Measurements from ENCODE around the gene FBN2. TPM values are rescaled to one million over a fixed set of nuclear protein-coding genes. Genes with fewer than 3 reads are reported as not detected.
A peak's percentile ranks its signal among the peaks of the same experiment; 100 is the strongest.

The FBN2 gene
- total RNA-seq, 1 donor from 2014 or later: 0.49 TPM

DNA sequence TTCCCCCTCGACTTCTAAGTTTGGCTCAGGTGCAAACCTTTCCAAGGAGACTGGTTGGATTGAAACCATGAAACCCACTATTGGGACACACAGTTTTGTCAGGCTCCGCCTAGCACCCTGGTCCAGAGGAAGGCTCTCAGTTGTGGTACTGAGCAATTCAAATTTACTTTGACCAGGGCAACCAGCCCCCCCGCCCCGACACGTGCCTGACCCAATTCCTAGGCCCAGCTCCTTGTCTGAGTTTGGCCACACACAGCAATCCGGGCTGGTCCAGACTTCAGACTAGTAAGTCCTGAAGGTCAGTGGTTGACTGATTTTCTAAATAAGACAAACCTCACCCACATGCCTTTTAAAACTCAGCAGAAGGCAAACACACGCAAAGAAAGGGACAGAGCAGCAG, 321.8 kb downstream of the FBN2 start:
- Histone ChIP-seq H3K9me3 (no peaks in the 10 kb centered on the region), H3K36me3 (no peaks in the 10 kb centered on the region), H3K4me1 (no peaks in the 10 kb centered on the region), H3K27ac (no peak overlapping the region), H3K4me3 (no peak overlapping the region), H3K27me3 (no peaks in the 10 kb centered on the region)
- intact Hi-C loops (cut with DNase I): loop anchor here (10.0 kb wide), 1 partner anchor 289 kb away; no protein-coding TSS in a partner anchor
- no peak for TF ChIP-seq POLR2A (IDR thresholded peaks at IDR 0.05)
- no peak for TF ChIP-seq POLR2AphosphoS5 (IDR thresholded peaks at IDR 0.05; ENCODE audit: insufficient read depth in 1 of 2, low read depth in 1 of 2)
- TF ChIP-seq, protein P1, sequence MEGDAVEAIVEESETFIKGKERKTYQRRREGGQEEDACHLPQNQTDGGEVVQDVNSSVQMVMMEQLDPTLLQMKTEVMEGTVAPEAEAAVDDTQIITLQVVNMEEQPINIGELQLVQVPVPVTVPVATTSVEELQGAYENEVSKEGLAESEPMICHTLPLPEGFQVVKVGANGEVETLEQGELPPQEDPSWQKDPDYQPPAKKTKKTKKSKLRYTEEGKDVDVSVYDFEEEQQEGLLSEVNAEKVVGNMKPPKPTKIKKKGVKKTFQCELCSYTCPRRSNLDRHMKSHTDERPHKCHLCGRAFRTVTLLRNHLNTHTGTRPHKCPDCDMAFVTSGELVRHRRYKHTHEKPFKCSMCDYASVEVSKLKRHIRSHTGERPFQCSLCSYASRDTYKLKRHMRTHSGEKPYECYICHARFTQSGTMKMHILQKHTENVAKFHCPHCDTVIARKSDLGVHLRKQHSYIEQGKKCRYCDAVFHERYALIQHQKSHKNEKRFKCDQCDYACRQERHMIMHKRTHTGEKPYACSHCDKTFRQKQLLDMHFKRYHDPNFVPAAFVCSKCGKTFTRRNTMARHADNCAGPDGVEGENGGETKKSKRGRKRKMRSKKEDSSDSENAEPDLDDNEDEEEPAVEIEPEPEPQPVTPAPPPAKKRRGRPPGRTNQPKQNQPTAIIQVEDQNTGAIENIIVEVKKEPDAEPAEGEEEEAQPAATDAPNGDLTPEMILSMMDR (IDR thresholded peaks at IDR 0.05): no peak
- DNase-seq (ENCODE audit: extremely low spot score in 2 of 2): no peak

DNA sequence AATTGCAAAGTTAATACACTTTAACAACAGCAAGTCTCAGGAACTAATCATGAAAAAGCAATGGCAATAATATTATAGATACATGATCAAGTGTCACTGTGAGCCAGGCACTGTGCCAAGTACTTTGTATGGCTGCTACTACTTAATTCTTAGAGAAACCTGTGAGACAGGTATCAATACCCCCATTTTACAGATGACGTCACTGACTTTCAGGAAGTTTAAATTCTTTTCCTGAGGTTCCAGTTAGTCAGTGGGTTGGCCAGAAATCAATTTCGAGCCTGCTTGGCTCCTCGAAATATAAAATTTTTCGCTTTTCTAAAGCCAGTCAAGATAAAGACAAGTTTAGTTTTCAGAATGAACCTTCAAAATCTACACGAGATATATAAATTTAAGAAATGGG, 324.2 kb downstream of the FBN2 start:
- DNase-seq (ENCODE audit: extremely low spot score in 2 of 2): no peak
- H3K4me1 ChIP-seq: no peaks in the 10 kb centered on the region
- intact Hi-C loops (cut with DNase I): loop anchor here (10.0 kb wide), 1 partner anchor 291 kb away; no protein-coding TSS in a partner anchor
- TF ChIP-seq, protein P1 (IDR thresholded peaks at IDR 0.05): no peak
- TF ChIP-seq POLR2AphosphoS5 (IDR thresholded peaks at IDR 0.05; ENCODE audit: insufficient read depth in 1 of 2, low read depth in 1 of 2): no peak
- no peak for TF ChIP-seq POLR2A (IDR thresholded peaks at IDR 0.05)
- no peak overlapping the region for H3K27ac ChIP-seq
- H3K27me3 ChIP-seq: no peaks in the 10 kb centered on the region
- no peaks in the 10 kb centered on the region for H3K9me3 ChIP-seq
- no peaks in the 10 kb centered on the region for H3K36me3 ChIP-seq
- no peak overlapping the region for H3K4me3 ChIP-seq

DNA sequence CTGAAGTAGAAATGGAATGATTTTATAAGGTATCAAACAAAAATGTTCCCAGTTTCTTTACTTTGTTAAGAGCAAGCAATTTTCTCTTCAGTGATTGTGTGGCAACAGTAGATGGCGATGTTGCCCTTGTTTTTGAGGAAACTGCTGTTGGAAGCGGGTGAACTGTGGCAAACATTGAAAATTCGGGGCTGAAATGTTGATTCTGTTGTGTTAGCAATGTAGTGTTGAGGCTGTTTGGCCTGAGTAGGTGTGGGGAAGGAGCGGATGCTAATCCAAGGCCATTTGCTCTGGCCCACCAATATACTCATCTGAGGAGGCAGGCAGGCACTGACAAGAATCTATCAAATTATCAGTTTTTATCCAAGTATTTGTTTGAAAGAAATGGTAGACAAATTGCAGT, 324.7 kb downstream of the FBN2 start:
- DNase-seq (ENCODE audit: extremely low spot score in 2 of 2): no peak
- H3K36me3 ChIP-seq: no peaks in the 10 kb centered on the region

DNA sequence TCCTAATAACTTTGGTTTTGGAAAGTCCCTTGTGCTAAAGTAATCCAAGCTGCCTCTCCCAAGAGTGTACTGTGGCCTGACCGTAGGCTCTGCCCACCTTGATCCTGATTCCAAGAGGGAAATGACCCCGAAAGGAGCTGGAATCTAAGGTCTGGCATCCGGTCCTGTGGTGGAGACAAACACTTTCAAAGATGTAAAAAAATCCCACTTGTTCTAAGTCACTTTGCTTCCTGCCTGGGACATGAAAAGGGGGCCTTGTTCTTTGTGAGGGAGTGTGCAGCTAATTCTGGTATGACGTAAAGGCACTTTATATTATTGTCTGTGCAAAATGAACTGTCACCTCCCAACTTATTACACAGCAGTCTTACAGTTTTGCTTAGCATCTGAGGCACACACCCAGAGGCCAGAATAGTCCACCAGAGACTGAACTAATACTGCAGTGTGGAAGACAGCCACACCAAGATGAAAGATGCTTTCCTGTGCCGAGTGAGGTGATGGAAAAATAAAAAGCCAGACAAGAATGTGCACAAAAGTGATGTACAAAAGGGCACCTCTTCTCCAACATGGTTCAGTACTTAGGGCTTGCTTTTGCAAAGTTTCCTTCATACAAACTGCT, 325.7 kb downstream of the FBN2 start:
- H3K27me3 ChIP-seq: no peaks in the 10 kb centered on the region
- H3K4me1 ChIP-seq: no peaks in the 10 kb centered on the region
- no peaks in the 10 kb centered on the region for H3K9me3 ChIP-seq
- H3K27ac ChIP-seq: no peak overlapping the region
- no peaks in the 10 kb centered on the region for H3K36me3 ChIP-seq
- H3K4me3 ChIP-seq: no peak overlapping the region
- no peak for TF ChIP-seq POLR2AphosphoS5 (IDR thresholded peaks at IDR 0.05; ENCODE audit: insufficient read depth in 1 of 2, low read depth in 1 of 2)
- no peak for DNase-seq (ENCODE audit: extremely low spot score in 2 of 2)
- intact Hi-C loops (cut with DNase I): loop anchor here (10.0 kb wide), 1 partner anchor 293 kb away; no protein-coding TSS in a partner anchor

More for the DNA sequence above, 324.7 kb downstream of the FBN2 start:
- intact Hi-C loops (cut with DNase I): loop anchor here (10.0 kb wide), 1 partner anchor 291 kb away; no protein-coding TSS in a partner anchor
- Histone ChIP-seq H3K4me1 (no peaks in the 10 kb centered on the region), H3K4me3 (no peak overlapping the region), H3K9me3 (no peaks in the 10 kb centered on the region), H3K27me3 (no peaks in the 10 kb centered on the region), H3K27ac (no peak overlapping the region)
- no peak for TF ChIP-seq POLR2AphosphoS5 (IDR thresholded peaks at IDR 0.05; ENCODE audit: insufficient read depth in 1 of 2, low read depth in 1 of 2)
- TF ChIP-seq, protein P1 (IDR thresholded peaks at IDR 0.05): peak in 2 of 3 experiments; percentile 50 to 68

DNA sequence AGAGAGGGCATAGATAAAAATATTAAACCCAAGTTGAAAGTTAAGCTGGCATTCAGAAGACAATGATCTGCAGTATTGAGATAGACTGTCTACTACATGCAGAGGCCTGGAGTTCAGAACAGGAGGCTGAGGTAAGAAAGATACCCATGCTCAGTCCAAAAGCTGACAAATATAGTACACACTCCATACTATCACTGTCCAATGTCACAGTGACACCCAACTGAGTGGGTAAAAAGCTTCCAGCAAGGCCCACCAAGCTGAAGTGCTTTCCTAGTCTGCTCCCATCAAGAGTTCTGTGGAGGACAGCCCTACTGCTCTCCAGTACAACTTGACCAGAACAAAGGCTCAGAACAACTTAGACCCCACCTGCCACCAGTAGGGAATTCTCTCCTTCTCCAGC, 329.6 kb downstream of the FBN2 start:
- H3K36me3 ChIP-seq: no peaks in the 10 kb centered on the region
- intact Hi-C loops (cut with DNase I): loop anchor here (10.0 kb wide), 1 partner anchor 454 kb away; no protein-coding TSS in a partner anchor
- no peaks in the 10 kb centered on the region for H3K4me1 ChIP-seq
- H3K9me3 ChIP-seq: no peaks in the 10 kb centered on the region
- no peak for DNase-seq (ENCODE audit: extremely low spot score in 2 of 2)
- no peaks in the 10 kb centered on the region for H3K27me3 ChIP-seq
- TF ChIP-seq POLR2AphosphoS5 (IDR thresholded peaks at IDR 0.05; ENCODE audit: insufficient read depth in 1 of 2, low read depth in 1 of 2) (no peak), POLR2A (IDR thresholded peaks at IDR 0.05) (no peak)
- TF ChIP-seq, protein P1 (IDR thresholded peaks at IDR 0.05): no peak
- H3K27ac ChIP-seq: no peak overlapping the region
- H3K4me3 ChIP-seq: no peak overlapping the region

Small RNA genes within 50 kb of the gene (small RNA-seq; reads per million reads assigned to genes)
- not detected for gene RF00019
